ENCODE data around the gene LINC01488. TPM values are rescaled to one million over a fixed set of nuclear protein-coding genes. Genes with fewer than 3 reads are reported as not detected.
A peak's percentile ranks its signal among the peaks of the same experiment; 100 is the strongest.

Gene LINC01488
- total and polyA plus RNA-seq, 9 of the 15 experiments (the other 6 are each of a cell fraction or from before 2014, with no cell fraction given) = not detected

DNA sequence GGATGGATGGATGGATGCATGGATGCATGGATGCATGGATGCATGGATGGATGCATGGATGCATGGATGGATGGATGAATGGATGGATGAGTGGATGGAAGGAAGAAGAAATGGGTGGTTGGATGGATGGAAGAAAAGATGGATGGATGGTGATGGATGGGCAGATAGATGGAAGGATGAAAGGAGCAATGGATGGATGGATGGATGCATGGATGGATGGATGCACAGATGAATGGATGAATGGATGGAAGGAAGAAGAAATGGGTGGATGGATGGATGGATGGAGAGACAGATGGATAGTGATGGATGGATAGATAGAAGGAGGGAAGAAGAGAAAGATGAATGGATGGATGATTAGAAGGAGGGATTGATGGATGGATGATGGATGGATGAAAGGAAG, 30.2 kb upstream of the LINC01488 start (continued):
- TF ChIP-seq, protein P1, sequence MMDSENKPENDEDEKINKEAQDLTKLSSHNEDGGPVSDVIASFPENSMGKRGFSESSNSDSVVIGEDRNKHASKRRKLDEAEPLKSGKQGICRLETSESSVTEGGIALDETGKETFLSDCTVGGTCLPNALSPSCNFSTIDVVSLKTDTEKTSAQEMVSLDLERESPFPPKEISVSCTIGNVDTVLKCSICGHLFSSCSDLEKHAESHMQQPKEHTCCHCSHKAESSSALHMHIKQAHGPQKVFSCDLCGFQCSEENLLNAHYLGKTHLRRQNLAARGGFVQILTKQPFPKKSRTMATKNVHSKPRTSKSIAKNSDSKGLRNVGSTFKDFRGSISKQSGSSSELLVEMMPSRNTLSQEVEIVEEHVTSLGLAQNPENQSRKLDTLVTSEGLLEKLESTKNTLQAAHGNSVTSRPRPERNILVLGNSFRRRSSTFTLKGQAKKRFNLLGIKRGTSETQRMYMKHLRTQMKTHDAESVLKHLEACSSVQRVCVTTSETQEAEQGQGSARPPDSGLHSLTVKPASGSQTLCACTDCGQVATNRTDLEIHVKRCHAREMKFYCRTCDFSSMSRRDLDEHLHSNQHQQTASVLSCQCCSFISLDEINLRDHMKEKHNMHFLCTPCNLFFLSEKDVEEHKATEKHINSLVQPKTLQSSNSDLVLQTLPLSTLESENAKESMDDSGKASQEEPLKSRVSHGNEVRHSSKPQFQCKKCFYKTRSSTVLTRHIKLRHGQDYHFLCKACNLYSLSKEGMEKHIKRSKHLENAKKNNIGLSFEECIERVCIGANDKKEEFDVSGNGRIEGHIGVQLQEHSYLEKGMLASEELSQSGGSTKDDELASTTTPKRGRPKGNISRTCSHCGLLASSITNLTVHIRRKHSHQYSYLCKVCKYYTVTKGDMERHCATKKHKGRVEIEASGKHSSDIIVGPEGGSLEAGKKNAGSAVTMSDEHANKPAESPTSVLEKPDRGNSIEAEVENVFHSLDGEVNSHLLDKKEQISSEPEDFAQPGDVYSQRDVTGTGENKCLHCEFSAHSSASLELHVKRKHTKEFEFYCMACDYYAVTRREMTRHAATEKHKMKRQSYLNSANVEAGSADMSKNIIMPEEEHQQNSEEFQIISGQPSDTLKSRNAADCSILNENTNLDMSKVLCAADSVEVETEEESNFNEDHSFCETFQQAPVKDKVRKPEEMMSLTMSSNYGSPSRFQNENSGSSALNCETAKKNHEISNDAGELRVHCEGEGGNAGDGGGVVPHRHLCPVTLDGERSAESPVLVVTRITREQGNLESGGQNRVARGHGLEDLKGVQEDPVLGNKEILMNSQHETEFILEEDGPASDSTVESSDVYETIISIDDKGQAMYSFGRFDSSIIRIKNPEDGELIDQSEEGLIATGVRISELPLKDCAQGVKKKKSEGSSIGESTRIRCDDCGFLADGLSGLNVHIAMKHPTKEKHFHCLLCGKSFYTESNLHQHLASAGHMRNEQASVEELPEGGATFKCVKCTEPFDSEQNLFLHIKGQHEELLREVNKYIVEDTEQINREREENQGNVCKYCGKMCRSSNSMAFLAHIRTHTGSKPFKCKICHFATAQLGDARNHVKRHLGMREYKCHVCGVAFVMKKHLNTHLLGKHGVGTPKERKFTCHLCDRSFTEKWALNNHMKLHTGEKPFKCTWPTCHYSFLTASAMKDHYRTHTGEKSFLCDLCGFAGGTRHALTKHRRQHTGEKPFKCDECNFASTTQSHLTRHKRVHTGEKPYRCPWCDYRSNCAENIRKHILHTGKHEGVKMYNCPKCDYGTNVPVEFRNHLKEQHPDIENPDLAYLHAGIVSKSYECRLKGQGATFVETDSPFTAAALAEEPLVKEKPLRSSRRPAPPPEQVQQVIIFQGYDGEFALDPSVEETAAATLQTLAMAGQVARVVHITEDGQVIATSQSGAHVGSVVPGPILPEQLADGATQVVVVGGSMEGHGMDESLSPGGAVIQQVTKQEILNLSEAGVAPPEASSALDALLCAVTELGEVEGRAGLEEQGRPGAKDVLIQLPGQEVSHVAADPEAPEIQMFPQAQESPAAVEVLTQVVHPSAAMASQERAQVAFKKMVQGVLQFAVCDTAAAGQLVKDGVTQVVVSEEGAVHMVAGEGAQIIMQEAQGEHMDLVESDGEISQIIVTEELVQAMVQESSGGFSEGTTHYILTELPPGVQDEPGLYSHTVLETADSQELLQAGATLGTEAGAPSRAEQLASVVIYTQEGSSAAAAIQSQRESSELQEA (IDR thresholded peaks at IDR 0.05; ENCODE audit: low read depth) = no peak
- TF ChIP-seq SRSF9 (IDR thresholded peaks at IDR 0.05; ENCODE audit: borderline replicate concordance, low read depth, low read length) (no peak), MTA1 (IDR thresholded peaks at IDR 0.05; ENCODE audit: borderline replicate concordance) (0 out of 2 replicates have a peak, but pooled peaks have one; percentile 26), ARNT (IDR thresholded peaks at IDR 0.05) (no peak), ATF1 (CRISPR knock-in tag; IDR thresholded peaks at IDR 0.05) (no peak), ATF1 (tag; IDR thresholded peaks at IDR 0.05) (no peak), PYGO2 (tag; IDR thresholded peaks at IDR 0.05) (no peak), CAMTA2 (CRISPR knock-in tag; conservative IDR thresholded peaks at IDR 0.05) (no peak)
- TF ChIP-seq, protein P2, sequence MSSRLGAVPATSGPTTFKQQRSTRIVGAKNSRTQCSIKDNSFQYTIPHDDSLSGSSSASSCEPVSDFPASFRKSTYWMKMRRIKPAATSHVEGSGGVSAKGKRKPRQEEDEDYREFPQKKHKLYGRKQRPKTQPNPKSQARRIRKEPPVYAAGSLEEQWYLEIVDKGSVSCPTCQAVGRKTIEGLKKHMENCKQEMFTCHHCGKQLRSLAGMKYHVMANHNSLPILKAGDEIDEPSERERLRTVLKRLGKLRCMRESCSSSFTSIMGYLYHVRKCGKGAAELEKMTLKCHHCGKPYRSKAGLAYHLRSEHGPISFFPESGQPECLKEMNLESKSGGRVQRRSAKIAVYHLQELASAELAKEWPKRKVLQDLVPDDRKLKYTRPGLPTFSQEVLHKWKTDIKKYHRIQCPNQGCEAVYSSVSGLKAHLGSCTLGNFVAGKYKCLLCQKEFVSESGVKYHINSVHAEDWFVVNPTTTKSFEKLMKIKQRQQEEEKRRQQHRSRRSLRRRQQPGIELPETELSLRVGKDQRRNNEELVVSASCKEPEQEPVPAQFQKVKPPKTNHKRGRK (tag; IDR thresholded peaks at IDR 0.05) = no peak
- TF ChIP-seq, protein P3, sequence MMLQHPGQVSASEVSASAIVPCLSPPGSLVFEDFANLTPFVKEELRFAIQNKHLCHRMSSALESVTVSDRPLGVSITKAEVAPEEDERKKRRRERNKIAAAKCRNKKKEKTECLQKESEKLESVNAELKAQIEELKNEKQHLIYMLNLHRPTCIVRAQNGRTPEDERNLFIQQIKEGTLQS (IDR thresholded peaks at IDR 0.05) = no peak
- TF ChIP-seq, protein P3 (CRISPR knock-in tag; conservative IDR thresholded peaks at IDR 0.05) = no peak
- TF ChIP-seq, protein P4, sequence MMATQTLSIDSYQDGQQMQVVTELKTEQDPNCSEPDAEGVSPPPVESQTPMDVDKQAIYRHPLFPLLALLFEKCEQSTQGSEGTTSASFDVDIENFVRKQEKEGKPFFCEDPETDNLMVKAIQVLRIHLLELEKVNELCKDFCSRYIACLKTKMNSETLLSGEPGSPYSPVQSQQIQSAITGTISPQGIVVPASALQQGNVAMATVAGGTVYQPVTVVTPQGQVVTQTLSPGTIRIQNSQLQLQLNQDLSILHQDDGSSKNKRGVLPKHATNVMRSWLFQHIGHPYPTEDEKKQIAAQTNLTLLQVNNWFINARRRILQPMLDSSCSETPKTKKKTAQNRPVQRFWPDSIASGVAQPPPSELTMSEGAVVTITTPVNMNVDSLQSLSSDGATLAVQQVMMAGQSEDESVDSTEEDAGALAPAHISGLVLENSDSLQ (IDR thresholded peaks at IDR 0.05) = peak; percentile 8; the same call in 1 of the 2 replicates
- TF ChIP-seq, protein P5, sequence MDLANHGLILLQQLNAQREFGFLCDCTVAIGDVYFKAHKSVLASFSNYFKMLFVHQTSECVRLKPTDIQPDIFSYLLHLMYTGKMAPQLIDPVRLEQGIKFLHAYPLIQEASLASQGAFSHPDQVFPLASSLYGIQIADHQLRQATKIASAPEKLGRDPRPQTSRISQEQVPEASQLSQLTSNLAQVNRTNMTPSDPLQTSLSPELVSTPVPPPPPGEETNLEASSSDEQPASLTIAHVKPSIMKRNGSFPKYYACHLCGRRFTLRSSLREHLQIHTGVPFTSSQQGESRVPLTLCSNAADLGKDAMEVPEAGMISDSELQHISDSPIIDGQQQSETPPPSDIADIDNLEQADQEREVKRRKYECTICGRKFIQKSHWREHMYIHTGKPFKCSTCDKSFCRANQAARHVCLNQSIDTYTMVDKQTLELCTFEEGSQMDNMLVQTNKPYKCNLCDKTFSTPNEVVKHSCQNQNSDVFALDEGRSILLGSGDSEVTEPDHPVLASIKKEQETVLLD (IDR thresholded peaks at IDR 0.05) = peak; percentile 66
- TF ChIP-seq, protein P6, sequence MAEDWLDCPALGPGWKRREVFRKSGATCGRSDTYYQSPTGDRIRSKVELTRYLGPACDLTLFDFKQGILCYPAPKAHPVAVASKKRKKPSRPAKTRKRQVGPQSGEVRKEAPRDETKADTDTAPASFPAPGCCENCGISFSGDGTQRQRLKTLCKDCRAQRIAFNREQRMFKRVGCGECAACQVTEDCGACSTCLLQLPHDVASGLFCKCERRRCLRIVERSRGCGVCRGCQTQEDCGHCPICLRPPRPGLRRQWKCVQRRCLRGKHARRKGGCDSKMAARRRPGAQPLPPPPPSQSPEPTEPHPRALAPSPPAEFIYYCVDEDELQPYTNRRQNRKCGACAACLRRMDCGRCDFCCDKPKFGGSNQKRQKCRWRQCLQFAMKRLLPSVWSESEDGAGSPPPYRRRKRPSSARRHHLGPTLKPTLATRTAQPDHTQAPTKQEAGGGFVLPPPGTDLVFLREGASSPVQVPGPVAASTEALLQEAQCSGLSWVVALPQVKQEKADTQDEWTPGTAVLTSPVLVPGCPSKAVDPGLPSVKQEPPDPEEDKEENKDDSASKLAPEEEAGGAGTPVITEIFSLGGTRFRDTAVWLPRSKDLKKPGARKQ (CRISPR knock-in tag; IDR thresholded peaks at IDR 0.05) = no peak

Data from K562 (cell line).